ENCODE results near the gene CAPN13. TPM values are rescaled to one million over a fixed set of nuclear protein-coding genes. Genes with fewer than 3 reads are reported as not detected.

Gene CAPN13
- total RNA-seq, 1 donor from 2014 or later: not detected

GRCh38 chr2:30761226-30761625 lies 46.0 kb downstream of the CAPN13 start:
- Mint-ChIP-seq H3K27me3 (ENCODE audit: low read depth, unreplicated experiment) (peaks cover 48% of the 10 kb centered on the region), H3K36me3 (ENCODE audit: low read depth, unreplicated experiment) (no peaks in the 10 kb centered on the region), H3K27ac (ENCODE audit: unreplicated experiment) (no peak overlapping the region), H3K9me3 (ENCODE audit: unreplicated experiment) (peaks cover 10% of the 10 kb centered on the region), H3K4me1 (ENCODE audit: low read depth, unreplicated experiment) (peaks cover 4% of the 10 kb centered on the region), H3K4me3 (ENCODE audit: unreplicated experiment) (no peak overlapping the region)
- H3K4me2 ChIP-seq (ENCODE audit: low read length): no peak overlapping the region
- TF ChIP-seq CTCF (IDR thresholded peaks at IDR 0.05; ENCODE audit: insufficient read depth, low read depth, low read length) (no peak), EZH2 (IDR thresholded peaks at IDR 0.05; ENCODE audit: insufficient read depth, low read length) (no peak)
- no peak overlapping the region for H3K4me3 ChIP-seq (ENCODE audit: insufficient read depth, low read depth, low read length)
- no peak for FAIRE-seq
- no peaks in the 10 kb centered on the region for H3K36me3 ChIP-seq (ENCODE audit: insufficient read depth, low read length)
- no peaks in the 10 kb centered on the region for H3K27me3 ChIP-seq (ENCODE audit: insufficient read depth, low read length)
- H3K27ac ChIP-seq (ENCODE audit: low read depth, low read length): no peak overlapping the region
- H4K20me1 ChIP-seq (ENCODE audit: insufficient read depth, low read length): no peaks in the 10 kb centered on the region
- H3K79me2 ChIP-seq (ENCODE audit: insufficient read depth, low read length): no peaks in the 10 kb centered on the region
- no peak overlapping the region for H2AFZ ChIP-seq (ENCODE audit: low read depth, low read length)
- no peaks in the 10 kb centered on the region for H3K4me1 ChIP-seq (ENCODE audit: insufficient read depth, low read length)
- no peak for DNase-seq (ENCODE audit: low read depth)
- H3K9ac ChIP-seq (ENCODE audit: low read length): no peak overlapping the region
- no peaks in the 10 kb centered on the region for H3K9me3 ChIP-seq (ENCODE audit: insufficient read depth, low read depth, low read length)

GRCh38 chr2:30759481-30759880 lies 47.8 kb downstream of the CAPN13 start:
- no peak overlapping the region for H2AFZ ChIP-seq (ENCODE audit: low read depth, low read length)
- DNase-seq (ENCODE audit: low read depth) (no peak), FAIRE-seq (no peak)
- Mint-ChIP-seq H3K4me3 (ENCODE audit: unreplicated experiment) (no peak overlapping the region), H3K27me3 (ENCODE audit: low read depth, unreplicated experiment) (peaks cover 41% of the 10 kb centered on the region), H3K4me1 (ENCODE audit: low read depth, unreplicated experiment) (peaks cover 8% of the 10 kb centered on the region), H3K36me3 (ENCODE audit: low read depth, unreplicated experiment) (no peaks in the 10 kb centered on the region), H3K9me3 (ENCODE audit: unreplicated experiment) (peaks cover 10% of the 10 kb centered on the region), H3K27ac (ENCODE audit: unreplicated experiment) (no peak overlapping the region)
- H3K9me3 ChIP-seq (ENCODE audit: insufficient read depth, low read depth, low read length): no peaks in the 10 kb centered on the region
- no peak overlapping the region for H3K4me2 ChIP-seq (ENCODE audit: low read length)
- H3K4me1 ChIP-seq (ENCODE audit: insufficient read depth, low read length): no peaks in the 10 kb centered on the region
- no peak overlapping the region for H3K27ac ChIP-seq (ENCODE audit: low read depth, low read length)
- H3K79me2 ChIP-seq (ENCODE audit: insufficient read depth, low read length): no peaks in the 10 kb centered on the region
- no peak for TF ChIP-seq EZH2 (IDR thresholded peaks at IDR 0.05; ENCODE audit: insufficient read depth, low read length)
- H3K27me3 ChIP-seq (ENCODE audit: insufficient read depth, low read length): no peaks in the 10 kb centered on the region
- H3K9ac ChIP-seq (ENCODE audit: low read length): no peak overlapping the region
- no peaks in the 10 kb centered on the region for H3K36me3 ChIP-seq (ENCODE audit: insufficient read depth, low read length)
- no peak overlapping the region for H3K4me3 ChIP-seq (ENCODE audit: insufficient read depth, low read depth, low read length)
- H4K20me1 ChIP-seq (ENCODE audit: insufficient read depth, low read length): no peaks in the 10 kb centered on the region

- Histone ChIP-seq H4K20me1 (ENCODE audit: insufficient read depth, low read length) (no peaks in the 10 kb centered on the region), H3K9ac (ENCODE audit: low read length) (no peak overlapping the region), H3K4me2 (ENCODE audit: low read length) (no peak overlapping the region), H3K79me2 (ENCODE audit: insufficient read depth, low read length) (no peaks in the 10 kb centered on the region), H3K4me1 (ENCODE audit: insufficient read depth, low read length) (no peaks in the 10 kb centered on the region), H3K36me3 (ENCODE audit: insufficient read depth, low read length) (no peaks in the 10 kb centered on the region), H3K9me3 (ENCODE audit: insufficient read depth, low read depth, low read length) (no peaks in the 10 kb centered on the region), H3K27me3 (ENCODE audit: insufficient read depth, low read length) (no peaks in the 10 kb centered on the region), H3K4me3 (ENCODE audit: insufficient read depth, low read depth, low read length) (no peak overlapping the region), H3K27ac (ENCODE audit: low read depth, low read length) (no peak overlapping the region), H2AFZ (ENCODE audit: low read depth, low read length) (no peak overlapping the region)
- Mint-ChIP-seq H3K4me1 (ENCODE audit: low read depth, unreplicated experiment) (peaks cover 8% of the 10 kb centered on the region), H3K4me3 (ENCODE audit: unreplicated experiment) (no peak overlapping the region), H3K36me3 (ENCODE audit: low read depth, unreplicated experiment) (no peaks in the 10 kb centered on the region), H3K27me3 (ENCODE audit: low read depth, unreplicated experiment) (peaks cover 41% of the 10 kb centered on the region), H3K9me3 (ENCODE audit: unreplicated experiment) (peaks cover 8% of the 10 kb centered on the region), H3K27ac (ENCODE audit: unreplicated experiment) (no peak overlapping the region)
- DNase-seq (ENCODE audit: low read depth): no peak
- no peak for TF ChIP-seq CTCF (IDR thresholded peaks at IDR 0.05; ENCODE audit: insufficient read depth, low read depth, low read length)
- no peak for TF ChIP-seq EZH2 (IDR thresholded peaks at IDR 0.05; ENCODE audit: insufficient read depth, low read length)
- FAIRE-seq: no peak
These were observed 49.0 kb downstream of the CAPN13 start for GRCh38 chr2:30758191-30758651.
